H1 (cell line): ENCODE measurements around the gene UBE2G2. TPM values are rescaled to one million over a fixed set of nuclear protein-coding genes. Genes with fewer than 3 reads are reported as not detected.

Experiments
- CTCF ChIA-PET: fragments of 300-600 bp; sonication (Branson Sonifier 250); formaldehyde crosslinking; loops from one replicate; lab custom pipeline; 2021; ENCODE audit not compliant: partially characterized antibody; lab: Charles Lee
- POLR2A ChIA-PET: fragments of 300-600 bp; sonication (Branson Sonifier 250); formaldehyde crosslinking; loops from one replicate; lab custom pipeline; 2021; ENCODE audit warnings: inconsistent platforms; ENCODE audit not compliant: partially characterized antibody; lab: Charles Lee
- DNase-seq, 2 experiments: peaks; one replicate each; pipeline versions ENCODE4 v3.0.0 to v3.0.0-alpha.2; 2010 to 2022; ENCODE audit warnings: low spot score in 2 of 2, low read depth in 1 of 2, mixed read lengths in 1 of 2
- FAIRE-seq: peaks from 2 replicates; lab custom pipeline; 2011; peaks lifted over from hg19 to GRCh38; lab: Jason Lieb, UNC
- H2AFZ ChIP-seq: 2 replicates; pipeline ENCODE4 v1.8.1; 2012; ENCODE audit warnings: low read length, inconsistent platforms
- H2AK5ac ChIP-seq: 2 replicates; pipeline ENCODE4 v1.6.1; 2013; ENCODE audit warnings: low read depth, low read length
- H2BK120ac ChIP-seq: replicated peaks from 2 replicates; pipeline ENCODE3; 2013; ENCODE audit warnings: low read depth, low read length, inconsistent platforms
- H2BK12ac ChIP-seq: 2 replicates; pipeline ENCODE4 v1.6.1; 2013; ENCODE audit warnings: low read depth, low read length
- H2BK15ac ChIP-seq: 2 replicates; pipeline ENCODE4 v1.6.1; 2013; ENCODE audit warnings: low read length
- H2BK20ac ChIP-seq: 2 replicates; pipeline ENCODE4 v1.6.1; 2013; ENCODE audit warnings: low read length
- H2BK5ac ChIP-seq: 2 replicates; pipeline ENCODE4 v1.6.1; 2013; ENCODE audit warnings: low read depth, low read length
- H3K14ac ChIP-seq: 2 replicates; pipeline ENCODE4 v1.6.1; 2013; ENCODE audit warnings: inconsistent platforms; ENCODE audit not compliant: insufficient read length
- H3K18ac ChIP-seq: 2 replicates; pipeline ENCODE4 v1.6.1; 2013; ENCODE audit warnings: low read length; ENCODE audit errors: extremely low read depth
- H3K23ac ChIP-seq: 2 replicates; pipeline ENCODE4 v1.6.1; 2013; ENCODE audit warnings: inconsistent platforms; ENCODE audit not compliant: insufficient read length
- H3K23me2 ChIP-seq: 2 replicates; pipeline ENCODE4 v1.6.1; 2013; ENCODE audit warnings: low read depth, low read length
- H3K27ac ChIP-seq: 2 replicates; pipeline ENCODE4 v1.6.1; 2011; ENCODE audit warnings: low read depth, low read length, inconsistent platforms
- H3K27me3 ChIP-seq, 4 experiments: replicated peaks in 1 of 4; 1 replicate in 1 of 4; 2 replicates in 3 of 4; pipeline versions ENCODE4 v1.6.1 to v1.8.1; 2011 to 2013; ENCODE audit warnings: low read length in 3 of 4, mild to moderate bottlenecking in 3 of 4, inconsistent platforms in 2 of 4, mixed read lengths in 2 of 4, moderate library complexity in 1 of 4; ENCODE audit not compliant: control insufficient read depth in 3 of 4, insufficient read depth in 3 of 4; ENCODE audit errors: extremely low read depth in 1 of 4
- H3K36me3 ChIP-seq, 4 experiments: 2 replicates each; pipeline versions ENCODE4 v1.6.1 to v1.8.1; 2011 to 2013; ENCODE audit warnings: mild to moderate bottlenecking in 4 of 4, low read length in 3 of 4, moderate library complexity in 2 of 4, control low read depth in 1 of 4, inconsistent platforms in 1 of 4; ENCODE audit not compliant: insufficient read depth in 4 of 4, control insufficient read depth in 2 of 4
- H3K4ac ChIP-seq: replicated peaks from 2 replicates; pipeline ENCODE3; 2013; ENCODE audit warnings: low read length, low read depth, mixed read lengths, inconsistent platforms; ENCODE audit not compliant: insufficient read length
- H3K4me1 ChIP-seq, 4 experiments: replicated peaks in 1 of 4; 1 replicate in 1 of 4; 2 replicates in 3 of 4; pipeline versions ENCODE4 v1.6.1 to v1.8.1; 2011 to 2013; ENCODE audit warnings: low read length in 3 of 4, inconsistent platforms in 2 of 4, mixed read lengths in 1 of 4; ENCODE audit not compliant: insufficient read depth in 4 of 4, control insufficient read depth in 3 of 4
- H3K4me2 ChIP-seq, 2 experiments: 2 replicates each; pipeline versions ENCODE4 v1.6.1 to v1.8.1; 2011 to 2013; ENCODE audit warnings: low read depth in 2 of 2, low read length in 2 of 2, control low read depth in 1 of 2, inconsistent platforms in 1 of 2, mild to moderate bottlenecking in 1 of 2; ENCODE audit not compliant: insufficient read depth in 1 of 2
- H3K4me3 ChIP-seq, 4 experiments: fragments of 200-600, 300-600 bp in 1 of 4; sonication (generic), shearing (Covaris generic), sonication (Bioruptor Twin) in 1 of 4; 2 replicates each; pipeline versions ENCODE4 v1.5.1 to v1.8.1; 2011 to 2016; ENCODE audit warnings: low read length in 4 of 4, low read depth in 3 of 4, control low read depth in 2 of 4, inconsistent platforms in 2 of 4, mild to moderate bottlenecking in 2 of 4, mixed read lengths in 1 of 4, moderate library complexity in 1 of 4; ENCODE audit not compliant: insufficient read depth in 2 of 4; ENCODE audit errors: extremely low read depth in 1 of 4
- H3K56ac ChIP-seq: replicated peaks from 2 replicates; pipeline ENCODE3; 2013; ENCODE audit warnings: low read depth, mild to moderate bottlenecking, mixed read lengths, low read length, inconsistent platforms; ENCODE audit not compliant: insufficient read length
- H3K79me1 ChIP-seq: 2 replicates; pipeline ENCODE4 v1.6.1; 2013; ENCODE audit warnings: low read depth, low read length, control low read depth
- H3K79me2 ChIP-seq, 2 experiments: 2 replicates each; pipeline versions ENCODE4 v1.6.1 to v1.8.1; 2012 to 2013; ENCODE audit warnings: low read length in 2 of 2, mild to moderate bottlenecking in 2 of 2, inconsistent platforms in 1 of 2; ENCODE audit not compliant: insufficient read depth in 2 of 2, control insufficient read depth in 1 of 2
- H3K9ac ChIP-seq, 4 experiments: replicated peaks in 1 of 4; 1 replicate in 1 of 4; 2 replicates in 3 of 4; pipeline versions ENCODE4 v1.6.1 to v1.8.1; 2011 to 2013; ENCODE audit warnings: low read depth in 3 of 4, low read length in 3 of 4, control low read depth in 2 of 4, mild to moderate bottlenecking in 2 of 4, moderate library complexity in 2 of 4, inconsistent platforms in 1 of 4; ENCODE audit errors: extremely low read depth in 1 of 4
- H3K9me3 ChIP-seq, 2 experiments: 2 replicates each; pipeline versions ENCODE4 v1.6.1 to v1.8.1; 2012 to 2013; ENCODE audit warnings: mild to moderate bottlenecking in 2 of 2, moderate library complexity in 2 of 2, control low read depth in 1 of 2, inconsistent platforms in 1 of 2, low read depth in 1 of 2, low read length in 1 of 2, mixed read lengths in 1 of 2; ENCODE audit not compliant: insufficient read depth in 2 of 2
- H4K20me1 ChIP-seq, 2 experiments: replicated peaks in 1 of 2; 2 replicates each; pipeline versions ENCODE3 to v1.8.1; 2011 to 2013; ENCODE audit warnings: inconsistent platforms in 2 of 2, low read length in 2 of 2, mild to moderate bottlenecking in 1 of 2; ENCODE audit not compliant: insufficient read depth in 2 of 2, control insufficient read depth in 1 of 2
- H4K5ac ChIP-seq: 2 replicates; pipeline ENCODE4 v1.6.1; 2013; ENCODE audit warnings: low read length, low read depth, mixed read lengths, inconsistent platforms; ENCODE audit not compliant: insufficient read length
- H4K8ac ChIP-seq: 2 replicates; pipeline ENCODE4 v1.8.0; 2013; ENCODE audit warnings: mild to moderate bottlenecking, moderate library complexity, low read length, inconsistent platforms; ENCODE audit not compliant: insufficient read depth; ENCODE audit errors: extremely low read depth
- H4K91ac ChIP-seq: replicated peaks from 2 replicates; pipeline ENCODE3; 2013; ENCODE audit warnings: low read length, mixed read lengths, inconsistent platforms; ENCODE audit not compliant: insufficient read length
- EGR1 ChIP-seq: IDR thresholded peaks from 2 replicates; pipeline ENCODE4 v1.6.1; 2011; ENCODE audit warnings: low read depth, low read length, borderline replicate concordance
- NANOG ChIP-seq: IDR thresholded peaks from 2 replicates; pipeline ENCODE4 v1.6.1; 2011; ENCODE audit warnings: low read length, low read depth, mild to moderate bottlenecking, inconsistent platforms; ENCODE audit not compliant: insufficient read depth, poor library complexity, severe bottlenecking
- SAP30 ChIP-seq: fragments of 300-600 bp; sonication (generic); IDR thresholded peaks from 2 replicates; pipeline ENCODE4 v1.7.1; 2012; ENCODE audit warnings: low read length, moderate library complexity, mild to moderate bottlenecking, inconsistent platforms; ENCODE audit not compliant: insufficient read depth, insufficient replicate concordance
- SP2 ChIP-seq: IDR thresholded peaks from 2 replicates; pipeline ENCODE4 v1.6.1; 2012; ENCODE audit warnings: mild to moderate bottlenecking, low read length, inconsistent platforms
- WGBS, 2 experiments: shearing (Covaris generic) in 1 of 2; methylation state at CpG; one replicate each; pipeline versions ENCODE4 v1.1.6 to v1.1.7; 2013 to 2015; ENCODE audit warnings: low lambda C conversion rate in 2 of 2, mixed read lengths in 2 of 2, inconsistent platforms in 1 of 2, low coverage in 1 of 2, missing lambda C conversion rate in 1 of 2; ENCODE audit not compliant: insufficient replicate concordance in 2 of 2, insufficient coverage in 1 of 2, insufficient read length in 1 of 2; ENCODE audit errors: extremely low coverage in 1 of 2, missing lambda C conversion rate in 1 of 2; 5-methylcytosine and 5-hydroxymethylcytosine counted together
- polyA plus RNA-seq, 7 experiments: library from polyadenylated mRNA; depleted of rRNA in 3 of 7; stranded (reverse) in 5 of 7; unstranded in 2 of 7; fragments of >200 nt in 5 of 7; fragments of 200-250 nt in 2 of 7; gene quantifications; 1 replicate in 5 of 7; 2 replicates in 1 of 7; 4 replicates in 1 of 7; pipeline versions ENCODE4 v1.2.1 to v1.2.3, GENCODE V29; 2011 to 2013; ENCODE audit warnings: missing spikeins in 2 of 7, mixed read lengths in 2 of 7
- total RNA-seq: library from RNA; stranded (reverse); fragmentation: NEBNext Ultra II Directional; extraction: Animal tissue kit (Norgen Biotek cat#: 25700); gene quantifications from 2 replicates; pipeline ENCODE4 v1.2.1, GENCODE V29; 2021

UBE2G2 gene
- total and polyA plus RNA-seq, 2 of the 8 experiments (the other 6 are each of a cell fraction or from before 2014, with no cell fraction given): 96.3 to 101 TPM

DNA sequence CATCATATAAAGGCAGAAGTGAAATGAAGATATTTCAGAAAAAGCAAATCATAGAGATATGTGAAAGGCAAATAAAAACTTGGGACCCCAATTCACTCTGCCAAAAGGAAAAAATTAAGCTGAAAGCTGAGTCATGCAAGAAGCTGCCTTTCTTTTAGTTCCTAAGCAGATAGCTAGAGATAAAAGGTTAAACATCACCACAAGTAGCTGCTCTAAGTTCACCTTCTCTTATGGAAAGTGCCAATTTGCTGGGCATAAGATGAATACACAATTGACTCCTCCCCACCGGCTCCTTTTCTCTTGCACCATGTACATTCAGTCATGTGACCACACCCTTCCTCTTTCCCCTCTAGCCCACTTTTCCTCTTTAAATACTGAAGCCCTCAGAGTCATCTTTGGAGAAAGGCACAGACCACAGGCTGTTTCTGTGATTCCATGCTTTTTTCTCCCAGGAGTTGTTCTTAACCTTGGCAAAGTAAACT lies 21.6 kb upstream of the UBE2G2 start:
- Histone ChIP-seq H2BK5ac (no peak overlapping the region), H3K23me2 (peaks cover 3% of the 10 kb centered on the region; the same call in 1 of the 2 replicates), H3K27me3 (peaks cover 0 to 10% (median 7%) of the 10 kb centered on the region in 4 experiments; a peak in 5 of 7 replicates), H2AFZ (no peak overlapping the region), H2BK12ac (no peak overlapping the region), H3K9me3 (peaks cover 45 to 64% of the 10 kb centered on the region in 2 experiments), H4K91ac (no peak overlapping the region), H3K79me1 (no peaks in the 10 kb centered on the region), H3K18ac (no peak overlapping the region), H2BK15ac (no peak overlapping the region), H3K79me2 (no peaks in the 10 kb centered on the region), H3K4me2 (no peak overlapping the region), H2AK5ac (no peak overlapping the region), H3K36me3 (no peaks in the 10 kb centered on the region), H2BK120ac (no peak overlapping the region), H3K4ac (no peak overlapping the region), H3K9ac (no peak overlapping the region), H3K14ac (no peak overlapping the region), H3K56ac (no peak overlapping the region), H2BK20ac (no peak overlapping the region), H4K8ac (no peak overlapping the region), H4K5ac (no peak overlapping the region), H3K23ac (no peak overlapping the region), H4K20me1 (no peaks in the 10 kb centered on the region), H3K27ac (no peak overlapping the region), H3K4me3 (no peak overlapping the region), H3K4me1 (0 out of 7 replicates have a peak, but pooled peaks cover 0 to 3% (median 0%) of the 10 kb centered on the region in 4 experiments)
- ChIA-PET CTCF (interaction anchor here (1.0 kb wide), 1 partner anchor 136 kb away, joined by 3 read pairs; no protein-coding TSS in a partner anchor), POLR2A (interaction anchor here (1.2 kb wide), 1 partner anchor 49 kb away, joined by 3 read pairs; no protein-coding TSS in a partner anchor)
- FAIRE-seq: no peak
- 100% methylated on average over 1 of the region's 1 CpG; no CpG with 5 or more reads in 1 of the 2 experiments for WGBS, 2 experiments
- DNase-seq: no peak
- no peak for TF ChIP-seq NANOG
- no peak for TF ChIP-seq SAP30
- no peak for TF ChIP-seq EGR1
- no peak for TF ChIP-seq SP2
